SK-N-SH (cell line): ENCODE results near the gene MAN1A1. TPM values are rescaled to one million over a fixed set of nuclear protein-coding genes. Genes with fewer than 3 reads are reported as not detected.
"Not testable (repeated sequence)": the region's sequence is repeated elsewhere in the genome, so short reads cannot be mapped to it uniquely, and the experiment has no call there.

Experiments
- CTCF ChIA-PET: fragments of 300-600, 350-600 bp; formaldehyde crosslinking; extraction: SDS; loops from one replicate; lab custom pipeline; 2021; lab: Yijun Ruan, JAX
- POLR2A ChIA-PET: fragments of 350-600 bp; sonication (Branson Sonifier 250); formaldehyde crosslinking; extraction: SDS; loops from one replicate; lab custom pipeline; 2020; ENCODE audit warnings: antibody characterized with exemption, inconsistent platforms; lab: Yijun Ruan, JAX
- DNase-seq: peaks from one replicate; pipeline ENCODE4 v3.0.0; 2012
- H2AFZ ChIP-seq: fragments of 200-600 bp; sonication (generic); 2 replicates; pipeline ENCODE4 v1.8.1; 2016; ENCODE audit warnings: antibody characterized with exemption, mild to moderate bottlenecking, low read depth
- H3F3A ChIP-seq: fragments of 200-600 bp; sonication (generic); replicated peaks from 2 replicates; pipeline ENCODE3; 2016; ENCODE audit warnings: antibody characterized with exemption, mild to moderate bottlenecking; ENCODE audit not compliant: insufficient read depth
- H3K27ac ChIP-seq, 2 experiments: fragments of 200-500 bp in 1 of 2; fragments of 200-600 bp in 1 of 2; sonication (Bioruptor generic) in 1 of 2; sonication (generic), shearing (Covaris generic) in 1 of 2; 2 replicates each; pipeline versions ENCODE4 v1.5.1 to v1.6.1; 2014 to 2016; ENCODE audit warnings: low read depth in 2 of 2, inconsistent platforms in 1 of 2, low read length in 1 of 2, mild to moderate bottlenecking in 1 of 2, mixed read lengths in 1 of 2
- H3K27me3 ChIP-seq: fragments of 200-600 bp; sonication (generic), shearing (Covaris generic); 2 replicates; pipeline ENCODE4 v1.6.1; 2016; ENCODE audit warnings: mixed run types; ENCODE audit not compliant: insufficient read depth
- H3K36me3 ChIP-seq, 2 experiments: fragments of 200-500 bp in 1 of 2; fragments of 200-600 bp in 1 of 2; sonication (Bioruptor generic) in 1 of 2; sonication (generic) in 1 of 2; replicated peaks in 1 of 2; 2 replicates each; pipeline versions ENCODE3 to v1.5.1; 2014 to 2016; ENCODE audit warnings: low read length in 1 of 2, mild to moderate bottlenecking in 1 of 2; ENCODE audit not compliant: insufficient read depth in 2 of 2, control insufficient read depth in 1 of 2
- H3K4me1 ChIP-seq, 2 experiments: fragments of 200-500 bp in 1 of 2; fragments of 200-600 bp in 1 of 2; sonication (Bioruptor generic) in 1 of 2; sonication (generic), shearing (Covaris generic) in 1 of 2; 2 replicates each; pipeline versions ENCODE4 v1.5.1 to v1.6.1; 2014 to 2016; ENCODE audit warnings: low read depth in 1 of 2, low read length in 1 of 2, mixed run types in 1 of 2; ENCODE audit not compliant: insufficient read depth in 2 of 2, control insufficient read depth in 1 of 2
- H3K4me2 ChIP-seq: fragments of 200-600 bp; sonication (generic), shearing (Covaris generic); 2 replicates; pipeline ENCODE4 v1.6.1; 2017; ENCODE audit warnings: mixed run types
- H3K4me3 ChIP-seq, 2 experiments: fragments of 200-500 bp in 1 of 2; fragments of 200-600 bp in 1 of 2; sonication (Bioruptor generic) in 1 of 2; sonication (generic), shearing (Covaris generic) in 1 of 2; 2 replicates each; pipeline versions ENCODE4 v1.5.1 to v1.8.1; 2014 to 2016; ENCODE audit warnings: low read depth in 2 of 2, inconsistent platforms in 1 of 2, low read length in 1 of 2, mild to moderate bottlenecking in 1 of 2, mixed read lengths in 1 of 2, moderate library complexity in 1 of 2
- H3K79me2 ChIP-seq: fragments of 200-600 bp; sonication (generic); 2 replicates; pipeline ENCODE4 v1.8.1; 2017; ENCODE audit warnings: mild to moderate bottlenecking; ENCODE audit not compliant: insufficient read depth
- H3K9ac ChIP-seq: fragments of 200-600 bp; sonication (generic); 2 replicates; pipeline ENCODE4 v1.6.1; 2017; ENCODE audit warnings: mixed run types
- H3K9me2 ChIP-seq: fragments of 200-600 bp; sonication (generic); 2 replicates; pipeline ENCODE4 v1.6.1; 2017; ENCODE audit warnings: mixed run types
- H3K9me3 ChIP-seq: fragments of 200-600 bp; sonication (generic); 2 replicates; pipeline ENCODE4 v1.6.1; 2017; ENCODE audit warnings: mixed run types, mild to moderate bottlenecking, moderate library complexity
- H4K20me1 ChIP-seq: fragments of 200-600 bp; sonication (generic); 2 replicates; pipeline ENCODE4 v1.6.1; 2017; ENCODE audit warnings: mild to moderate bottlenecking, mixed run types; ENCODE audit not compliant: insufficient read depth
- EP300 ChIP-seq, 2 experiments: IDR thresholded peaks; 2 replicates each; pipeline versions ENCODE4 v1.4.0 to v1.6.1; 2012; ENCODE audit warnings: borderline replicate concordance in 1 of 2, low read depth in 1 of 2, low read length in 1 of 2
- FOSL2 ChIP-seq: IDR thresholded peaks from 2 replicates; pipeline ENCODE4 v1.4.0; 2012; ENCODE audit warnings: low read depth, mild to moderate bottlenecking, moderate library complexity, borderline replicate concordance
- GATA2 ChIP-seq: sonication (generic); formaldehyde crosslinking; IDR thresholded peaks from 2 replicates; pipeline ENCODE4 v1.5.0; 2020; ENCODE audit warnings: mild to moderate bottlenecking, missing genetic modification reagents
- MEF2A ChIP-seq: IDR thresholded peaks from 2 replicates; pipeline ENCODE4 v1.4.0; 2012; ENCODE audit warnings: low read depth, borderline replicate concordance
- NRF1 ChIP-seq: IDR thresholded peaks from 2 replicates; pipeline ENCODE4 v1.6.1; 2012; ENCODE audit warnings: low read depth, mild to moderate bottlenecking, low read length
- POLR2AphosphoS5 ChIP-seq: IDR thresholded peaks from 2 replicates; pipeline ENCODE4 v1.6.1; 2012; ENCODE audit warnings: low read depth, low read length
- RCOR1 ChIP-seq: fragments of 150-350 bp; IDR thresholded peaks from 2 replicates; pipeline ENCODE4 v1.6.1; 2017; ENCODE audit warnings: antibody characterized with exemption, low read length
- RXRA ChIP-seq: IDR thresholded peaks from 2 replicates; pipeline ENCODE4 v1.4.0; 2012; ENCODE audit warnings: low read depth, mild to moderate bottlenecking, borderline replicate concordance
- SMC3 ChIP-seq: IDR thresholded peaks from 2 replicates; pipeline ENCODE4 v1.6.1; 2012; ENCODE audit warnings: low read depth, low read length, improper control_type of control experiment
- TCF12 ChIP-seq: IDR thresholded peaks from 2 replicates; pipeline ENCODE4 v1.4.0; 2012
- USF2 ChIP-seq: fragments of 150-350 bp; IDR thresholded peaks from 2 replicates; pipeline ENCODE4 v1.6.1; 2017; ENCODE audit warnings: antibody characterized with exemption, low read length, low read depth, borderline replicate concordance
- WGBS: methylation state at CpG from one replicate; pipeline ENCODE4 v1.1.6; 2017; ENCODE audit warnings: low lambda C conversion rate; 5-methylcytosine and 5-hydroxymethylcytosine counted together
- polyA plus RNA-seq, 3 experiments: library from polyadenylated mRNA; depleted of rRNA; stranded (reverse); fragments of >200 nt; gene quantifications; 2 replicates each; pipeline ENCODE4 v1.2.3, GENCODE V29; 2012
- TF ChIP-seq, protein P1 (sequence below): IDR thresholded peaks from 2 replicates; pipeline ENCODE4 v1.4.0; 2012; ENCODE audit warnings: low read depth
- TF ChIP-seq, protein P2 (sequence below): IDR thresholded peaks from 2 replicates; pipeline ENCODE4 v1.4.0; 2012; ENCODE audit warnings: low read depth, borderline replicate concordance

MAN1A1 gene
- polyA plus RNA-seq, 1 of the 3 experiments (the other 2 are of a cell fraction): 28.0 TPM

DNA sequence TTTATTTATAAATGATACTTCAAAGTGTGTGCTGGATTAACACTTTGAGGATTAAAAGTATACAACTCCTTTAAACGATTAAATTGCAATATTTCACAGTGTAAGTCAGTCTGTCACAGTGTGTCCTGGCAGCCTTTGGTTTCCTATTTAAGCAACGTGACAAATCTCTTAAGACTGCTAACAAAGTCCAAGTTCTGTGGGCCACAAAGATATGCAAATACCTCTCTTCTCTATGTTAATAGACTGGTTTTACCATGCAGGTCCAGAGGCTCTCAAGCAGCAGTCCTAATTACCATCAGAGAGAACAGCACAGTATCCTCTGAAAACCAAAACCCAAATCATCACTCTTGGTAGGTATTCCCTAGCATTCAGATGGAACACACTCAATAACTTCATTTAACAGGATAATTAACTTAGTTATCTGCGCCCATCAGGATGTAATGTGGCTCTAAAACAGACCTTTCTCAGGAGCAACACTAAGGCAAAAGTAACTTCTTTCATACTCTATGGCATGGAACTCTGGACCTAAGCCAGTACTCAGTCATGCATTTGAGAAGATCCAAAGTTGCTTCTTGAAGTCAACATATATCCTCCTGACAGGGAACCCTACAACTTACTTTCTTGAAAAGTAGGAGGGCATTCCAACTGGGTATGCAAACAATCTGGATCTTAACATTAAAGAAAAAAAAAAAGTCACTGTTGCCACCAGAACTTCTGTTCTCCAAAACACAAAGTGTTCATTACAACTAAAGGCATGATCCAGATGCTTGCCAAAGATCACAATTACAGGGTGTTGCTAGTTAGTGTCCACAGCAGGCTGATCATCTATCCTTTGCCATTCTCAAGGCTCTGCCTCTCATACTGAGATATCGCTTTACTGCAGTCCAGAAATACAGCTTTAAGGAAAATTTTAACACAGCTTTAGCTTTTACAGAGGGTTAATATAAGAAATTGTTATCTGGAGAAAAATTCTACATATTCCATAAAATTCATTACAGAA lies 53.2 kb downstream of the MAN1A1 start:
- Histone ChIP-seq H3K4me1 (no peaks in the 10 kb centered on the region; a peak in 1 of 4 replicates), H3K36me3 (peaks cover 0 to 21% of the 10 kb centered on the region in 2 experiments), H3K9me3 (no peaks in the 10 kb centered on the region), H3K9ac (no peak overlapping the region), H3K27me3 (no peaks in the 10 kb centered on the region), H2AFZ (no peak overlapping the region), H4K20me1 (no peaks in the 10 kb centered on the region), H3K79me2 (no peaks in the 10 kb centered on the region), H3K4me3 (no peak overlapping the region), H3K27ac (no peak overlapping the region), H3F3A (no peaks in the 10 kb centered on the region), H3K9me2 (no peaks in the 10 kb centered on the region), H3K4me2 (no peak overlapping the region)
- 68% methylated on average over 4 of the region's 4 CpGs for WGBS
- POLR2A ChIA-PET: no interaction called here
- TF ChIP-seq GATA2 (CRISPR knock-in tag) (no peak), SMC3 (no peak), EP300 (IDR thresholded peaks at IDR 0.05; ENCODE audit: borderline replicate concordance in 1 of 2, low read depth in 1 of 2, low read length in 1 of 2) (no peak), NRF1 (no peak), MEF2A (no peak)
- TF ChIP-seq, protein P1, sequence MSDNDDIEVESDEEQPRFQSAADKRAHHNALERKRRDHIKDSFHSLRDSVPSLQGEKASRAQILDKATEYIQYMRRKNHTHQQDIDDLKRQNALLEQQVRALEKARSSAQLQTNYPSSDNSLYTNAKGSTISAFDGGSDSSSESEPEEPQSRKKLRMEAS: no peak
- CTCF ChIA-PET: no interaction called here
- DNase-seq: no peak

GRCh38 chr6:119294984-119295383 lies 54.6 kb downstream of the MAN1A1 start:
- no peaks in the 10 kb centered on the region for H3K79me2 ChIP-seq
- no peaks in the 10 kb centered on the region for H3K9me3 ChIP-seq
- no peak overlapping the region for H3K9ac ChIP-seq
- 87% methylated on average over 4 of the region's 4 CpGs for WGBS
- no peak for DNase-seq
- no peaks in the 10 kb centered on the region for H4K20me1 ChIP-seq
- POLR2A ChIA-PET: no interaction called here
- H3K4me1 ChIP-seq: no peaks in the 10 kb centered on the region; a peak in 1 of 4 replicates
- H3K36me3 ChIP-seq: peaks cover 0 to 14% of the 10 kb centered on the region in 2 experiments
- CTCF ChIA-PET: no interaction called here
- H3K27ac ChIP-seq: no peak overlapping the region
- no peak overlapping the region for H2AFZ ChIP-seq
- TF ChIP-seq, protein P1: no peak
- TF ChIP-seq FOSL2 (no peak), POLR2AphosphoS5 (no peak), TCF12 (no peak), RCOR1 (no peak), USF2 (no peak), RXRA (no peak)
- TF ChIP-seq, protein P2, sequence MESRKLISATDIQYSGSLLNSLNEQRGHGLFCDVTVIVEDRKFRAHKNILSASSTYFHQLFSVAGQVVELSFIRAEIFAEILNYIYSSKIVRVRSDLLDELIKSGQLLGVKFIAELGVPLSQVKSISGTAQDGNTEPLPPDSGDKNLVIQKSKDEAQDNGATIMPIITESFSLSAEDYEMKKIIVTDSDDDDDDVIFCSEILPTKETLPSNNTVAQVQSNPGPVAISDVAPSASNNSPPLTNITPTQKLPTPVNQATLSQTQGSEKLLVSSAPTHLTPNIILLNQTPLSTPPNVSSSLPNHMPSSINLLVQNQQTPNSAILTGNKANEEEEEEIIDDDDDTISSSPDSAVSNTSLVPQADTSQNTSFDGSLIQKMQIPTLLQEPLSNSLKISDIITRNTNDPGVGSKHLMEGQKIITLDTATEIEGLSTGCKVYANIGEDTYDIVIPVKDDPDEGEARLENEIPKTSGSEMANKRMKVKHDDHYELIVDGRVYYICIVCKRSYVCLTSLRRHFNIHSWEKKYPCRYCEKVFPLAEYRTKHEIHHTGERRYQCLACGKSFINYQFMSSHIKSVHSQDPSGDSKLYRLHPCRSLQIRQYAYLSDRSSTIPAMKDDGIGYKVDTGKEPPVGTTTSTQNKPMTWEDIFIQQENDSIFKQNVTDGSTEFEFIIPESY: no peak
- TF ChIP-seq, all 33 proteins: peak for 0
- Histone ChIP-seq H3K4me3 (no peak overlapping the region), H3K9me2 (no peaks in the 10 kb centered on the region), H3K27me3 (no peaks in the 10 kb centered on the region), H3K4me2 (no peak overlapping the region), H3F3A (no peaks in the 10 kb centered on the region)

DNA sequence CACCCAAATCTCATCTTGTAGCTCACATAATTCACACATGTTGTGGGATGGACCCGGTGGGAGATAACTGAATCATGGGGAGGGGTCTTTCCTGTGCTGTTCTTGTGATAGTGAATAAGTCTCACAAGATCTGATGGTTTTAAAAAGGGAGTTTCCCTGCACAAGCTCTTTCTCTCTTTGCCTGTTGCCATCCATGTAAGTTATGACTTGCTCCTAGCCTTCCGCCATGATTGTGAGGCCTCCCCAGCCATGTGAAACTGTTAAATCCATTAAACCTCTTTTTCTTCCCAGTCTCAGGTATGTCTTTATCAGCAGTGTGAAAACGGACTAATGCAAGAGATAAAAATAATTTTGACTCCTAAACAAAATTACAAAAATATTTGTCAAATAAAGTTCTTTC lies 58.5 kb downstream of the MAN1A1 start:
- H3K27me3 ChIP-seq, H3K4me3 ChIP-seq, H3K9me3 ChIP-seq, H3K9me2 ChIP-seq, H2AFZ ChIP-seq, DNase-seq, H3K9ac ChIP-seq, H3K79me2 ChIP-seq, H4K20me1 ChIP-seq, H3K27ac ChIP-seq, H3K4me2 ChIP-seq, H3F3A ChIP-seq, H3K4me1 ChIP-seq, POLR2A ChIA-PET: not testable (repeated sequence)
- CTCF ChIA-PET: interaction anchor here (1.4 kb wide), 1 partner anchor 11 kb away, joined by 3 read pairs; no protein-coding TSS in a partner anchor
- H3K36me3 ChIP-seq: peaks cover 6 to 19% of the 10 kb centered on the region in 2 experiments
- WGBS: 77% methylated on average over 3 of the region's 3 CpGs
